SKM-1 (cell line): ENCODE measurements around the gene MX1.

Experiments used
- DNase-seq: peaks from one replicate; lab custom pipeline; 2025; ENCODE audit not compliant: unreplicated experiment; lab: John Stamatoyannopoulos, UW

Gene MX1

DNA sequence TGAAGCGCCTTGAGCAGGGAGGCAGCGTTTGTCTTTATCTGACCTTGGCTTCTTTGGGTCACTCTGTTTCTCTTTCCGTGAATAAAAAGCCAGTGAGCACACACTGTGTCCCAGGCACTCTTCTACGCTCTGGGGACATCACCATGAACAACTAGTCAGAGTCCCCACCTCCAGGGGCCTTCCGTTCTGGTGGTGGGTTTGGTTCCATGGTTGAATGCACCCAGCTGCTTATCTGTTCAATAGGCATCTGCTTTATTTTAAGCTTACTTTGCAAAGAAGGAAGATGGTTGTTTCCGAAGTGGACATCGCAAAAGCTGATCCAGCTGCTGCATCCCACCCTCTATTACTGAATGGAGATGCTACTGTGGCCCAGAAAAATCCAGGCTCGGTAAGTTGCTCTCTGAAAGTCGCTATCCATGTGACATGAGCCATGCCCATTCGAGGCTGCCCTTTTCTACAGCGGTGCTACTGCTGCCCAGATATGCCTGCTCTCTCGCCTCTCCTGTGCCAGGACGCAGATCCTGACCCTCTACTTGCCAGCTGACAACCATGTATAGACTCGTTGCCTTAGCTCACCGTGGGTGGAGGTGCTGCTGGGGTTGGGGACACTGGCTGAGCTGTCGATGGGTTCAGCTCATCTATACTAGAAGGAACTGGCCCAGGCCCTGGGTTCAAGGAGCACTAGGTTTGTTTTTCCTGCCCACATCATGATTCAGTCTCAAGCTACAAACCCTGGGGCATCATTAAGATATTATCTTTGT, 5.9 kb downstream of the MX1 start:
- no peak for DNase-seq

DNA sequence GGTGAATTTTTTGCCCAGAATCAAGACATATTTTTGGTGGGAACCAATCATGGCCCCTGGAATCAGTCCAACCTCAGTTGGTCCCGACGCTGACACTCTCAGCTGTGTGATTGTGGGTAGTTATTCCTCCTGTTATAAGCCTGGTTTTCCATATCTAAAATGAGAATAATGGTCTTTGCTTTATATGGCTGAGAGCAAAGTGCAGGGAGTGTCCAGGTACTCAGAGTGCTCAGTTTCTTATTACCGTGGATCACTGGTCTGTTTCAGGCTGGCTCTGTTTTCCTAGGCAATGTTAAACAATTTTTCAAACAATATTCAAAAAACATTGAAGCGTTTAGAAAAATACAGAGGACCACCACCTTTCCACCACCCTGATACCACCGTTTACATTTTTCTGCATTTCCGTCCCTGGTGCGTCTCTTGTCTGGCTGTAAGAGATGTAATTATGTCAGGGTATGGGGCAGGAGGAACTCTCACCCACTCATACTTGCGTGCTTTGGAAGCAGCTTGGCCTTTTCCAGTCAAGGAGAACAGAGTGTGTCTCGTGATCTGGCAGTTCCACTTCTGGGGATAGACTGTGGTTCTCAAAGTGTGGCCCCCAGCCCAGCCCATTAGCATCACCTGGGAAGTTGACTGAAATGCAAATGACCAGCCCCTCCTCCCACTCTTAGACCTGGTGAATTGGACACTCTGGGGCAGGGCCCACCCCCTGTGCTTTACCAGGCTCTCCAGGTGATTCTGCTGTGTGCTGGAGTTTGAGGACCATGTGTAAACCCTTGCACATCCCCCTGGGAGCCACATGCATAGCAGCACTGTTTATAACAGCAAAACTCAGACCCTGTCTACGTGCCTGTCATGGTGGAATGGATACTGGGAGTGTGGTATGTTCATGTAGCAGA, 6.8 kb downstream of the MX1 start:
- no peak for DNase-seq

DNA sequence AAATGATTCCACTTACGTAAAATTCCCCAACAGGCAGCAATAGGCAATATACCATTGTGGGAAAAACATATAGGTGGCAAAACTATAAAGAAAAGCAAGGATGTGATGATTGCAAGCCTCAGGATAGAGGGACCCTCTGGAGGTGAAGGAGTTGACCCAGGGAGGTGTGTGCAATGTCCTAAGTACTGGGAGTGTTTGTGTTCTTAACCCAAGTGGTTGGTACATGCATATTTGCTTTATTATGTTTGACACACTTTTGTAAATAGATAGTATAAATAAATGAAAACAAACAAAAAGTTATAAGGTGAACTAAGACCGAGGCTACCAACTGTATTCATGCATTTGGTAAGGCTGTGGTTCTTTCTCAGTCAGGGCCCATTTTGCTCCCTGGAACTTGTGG, 7.5 kb downstream of the MX1 start:
- DNase-seq = no peak

- DNase-seq = no peak
Measured at GRCh38 chr21:41435706-41436105, 9.7 kb downstream of the MX1 start.

- DNase-seq = no peak
Measured at GRCh38 chr21:41437729-41438128, 11.7 kb downstream of the MX1 start.

DNA sequence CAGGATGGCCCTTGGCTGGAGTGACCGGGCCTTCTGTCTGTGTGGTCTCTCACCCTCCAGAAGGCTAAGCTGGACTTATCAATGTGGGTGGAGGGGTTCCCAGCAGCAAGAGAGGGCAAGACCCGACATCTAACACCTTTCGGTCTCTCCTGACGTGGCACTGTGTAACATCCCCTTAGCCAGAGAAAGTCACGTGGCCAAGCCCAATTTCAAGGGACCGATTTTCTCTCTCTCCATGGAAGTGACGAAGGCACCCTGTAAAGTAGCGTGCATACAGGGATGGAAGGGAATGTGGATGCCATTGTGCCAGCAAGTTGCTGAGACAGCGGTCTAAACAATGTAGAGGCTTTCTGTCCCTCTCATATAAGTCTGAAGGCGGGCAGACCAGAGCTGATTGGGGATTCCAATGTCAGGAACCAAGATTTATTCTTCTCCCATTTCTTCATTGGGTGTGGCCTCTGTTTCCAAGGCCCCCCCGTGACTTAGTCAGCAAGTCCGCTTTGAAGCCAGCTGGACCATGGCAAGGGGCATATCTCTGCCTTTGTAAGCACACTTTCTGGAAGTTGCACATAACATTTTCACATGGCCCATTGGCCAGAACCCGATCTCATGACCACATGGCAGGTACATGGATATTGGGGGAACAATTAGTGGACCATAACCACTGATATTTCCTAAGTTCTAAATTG, 12.5 kb downstream of the MX1 start:
- no peak for DNase-seq

DNA sequence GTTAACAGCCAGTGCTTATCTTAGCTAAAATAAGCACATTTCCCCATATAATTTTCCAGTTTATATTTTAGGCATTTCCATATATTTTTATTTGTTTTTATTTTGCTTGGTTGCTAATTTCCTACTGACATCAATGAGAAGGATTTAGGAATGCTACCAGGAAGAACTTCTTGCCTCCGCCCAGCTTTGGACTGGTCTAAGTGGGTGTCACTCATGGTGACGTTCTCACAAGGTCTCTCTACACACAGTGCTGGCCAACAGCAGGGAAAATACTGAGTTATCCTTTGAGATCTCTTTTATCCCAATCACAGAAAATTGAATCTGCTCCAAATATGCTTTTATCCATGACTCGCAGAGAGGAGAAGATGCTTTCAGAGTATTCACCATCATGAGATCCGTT, 13.2 kb downstream of the MX1 start:
- no peak for DNase-seq

DNA sequence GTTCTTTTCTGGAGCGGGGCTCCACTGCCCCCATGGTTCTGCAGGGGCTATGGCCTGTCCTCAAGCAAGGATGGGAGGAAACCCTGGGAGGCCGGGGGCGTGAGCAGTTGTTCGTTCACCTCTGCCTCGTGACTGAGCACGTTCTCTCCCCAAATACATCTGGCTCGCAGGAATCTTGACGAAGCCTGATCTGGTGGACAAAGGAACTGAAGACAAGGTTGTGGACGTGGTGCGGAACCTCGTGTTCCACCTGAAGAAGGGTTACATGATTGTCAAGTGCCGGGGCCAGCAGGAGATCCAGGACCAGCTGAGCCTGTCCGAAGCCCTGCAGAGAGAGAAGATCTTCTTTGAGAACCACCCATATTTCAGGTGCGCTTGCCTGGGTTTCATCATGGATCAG, 15.5 kb downstream of the MX1 start:
- no peak for DNase-seq

DNA sequence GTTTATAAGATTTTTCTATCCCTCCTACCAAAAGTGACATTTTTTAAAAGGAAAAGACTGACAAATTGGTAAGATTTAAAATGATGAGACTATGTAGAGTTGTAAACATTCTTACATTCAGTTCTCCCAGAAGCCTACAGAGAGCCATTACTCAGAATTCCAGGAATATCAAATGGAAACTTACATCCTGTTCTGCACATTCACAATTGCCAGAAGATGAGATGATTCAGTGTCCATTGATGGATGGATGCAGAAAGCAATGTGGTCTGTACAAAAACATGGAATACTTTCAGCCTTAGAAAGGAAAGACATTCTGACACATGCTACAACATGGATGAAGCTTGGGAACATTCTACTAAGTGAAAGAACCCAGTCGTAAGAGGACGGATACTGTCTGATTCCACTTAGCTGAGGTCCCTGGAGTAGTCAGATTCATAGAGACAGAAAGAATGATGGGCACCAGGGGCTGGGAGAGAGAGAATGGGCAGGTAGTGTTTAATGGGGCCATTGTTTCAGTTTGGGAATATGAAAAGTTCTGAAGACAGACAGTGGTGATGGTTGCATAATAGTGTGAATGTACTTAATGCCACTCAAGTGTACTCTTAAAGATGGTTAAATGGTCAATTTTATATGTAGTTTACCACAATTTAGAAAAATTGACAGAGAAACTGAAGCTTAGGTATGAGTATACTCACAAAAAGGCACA, 16.6 kb downstream of the MX1 start:
- no peak for DNase-seq

DNA sequence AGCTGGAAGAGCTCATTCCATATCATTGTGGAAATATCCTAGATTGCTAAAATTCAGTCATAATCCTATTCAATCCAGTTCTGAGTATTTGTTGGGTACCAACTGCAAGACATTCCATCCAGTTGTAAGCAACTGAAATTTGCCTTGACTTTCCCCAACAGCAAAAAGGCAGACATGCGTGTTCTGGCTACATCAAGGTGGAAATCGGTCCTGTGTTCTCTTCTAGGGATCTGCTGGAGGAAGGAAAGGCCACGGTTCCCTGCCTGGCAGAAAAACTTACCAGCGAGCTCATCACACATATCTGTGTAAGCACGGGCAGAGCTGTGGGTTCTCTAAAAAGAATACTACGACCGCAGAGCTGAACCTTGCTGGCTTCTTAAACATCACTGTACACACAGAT, 17.5 kb downstream of the MX1 start:
- DNase-seq = no peak

DNA sequence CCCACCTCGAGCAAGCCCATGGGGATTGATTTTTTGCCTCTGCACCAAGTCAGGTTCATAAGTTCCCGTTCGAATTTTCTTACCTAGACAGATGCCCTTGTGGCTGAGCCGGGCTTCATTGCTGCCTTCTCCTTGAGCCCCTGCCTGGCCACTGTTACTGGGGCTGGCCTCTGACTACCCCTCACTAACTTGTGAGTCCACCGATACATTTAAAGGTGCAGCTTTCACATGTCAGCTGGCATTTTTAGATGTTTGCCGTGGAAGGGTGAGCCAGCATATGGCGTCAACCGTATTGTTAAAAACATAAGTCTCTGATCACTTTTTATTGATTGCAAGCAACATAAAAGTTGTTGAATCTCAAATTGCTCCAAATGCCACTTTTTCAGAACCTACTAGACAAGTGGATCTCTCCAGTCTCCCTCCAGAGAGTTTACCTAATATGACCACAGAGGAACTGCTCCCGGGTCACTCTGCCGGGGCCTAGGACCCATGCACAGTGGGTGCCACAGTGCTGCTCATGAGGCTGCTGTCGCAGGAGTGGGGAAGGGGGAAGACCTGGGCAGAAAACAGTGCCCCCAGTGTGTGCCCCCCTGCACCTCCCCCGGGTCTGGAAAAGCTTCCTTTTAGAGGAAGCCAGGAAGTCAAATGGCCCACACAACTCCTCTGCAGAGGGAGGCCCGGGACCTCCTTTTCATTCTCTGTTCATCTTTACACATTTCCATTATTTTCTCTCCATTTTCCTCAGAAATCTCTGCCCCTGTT, 18.8 kb downstream of the MX1 start:
- no peak for DNase-seq

- DNase-seq = no peak
Measured at GRCh38 chr21:41445465-41445862, 19.4 kb downstream of the MX1 start.

DNA sequence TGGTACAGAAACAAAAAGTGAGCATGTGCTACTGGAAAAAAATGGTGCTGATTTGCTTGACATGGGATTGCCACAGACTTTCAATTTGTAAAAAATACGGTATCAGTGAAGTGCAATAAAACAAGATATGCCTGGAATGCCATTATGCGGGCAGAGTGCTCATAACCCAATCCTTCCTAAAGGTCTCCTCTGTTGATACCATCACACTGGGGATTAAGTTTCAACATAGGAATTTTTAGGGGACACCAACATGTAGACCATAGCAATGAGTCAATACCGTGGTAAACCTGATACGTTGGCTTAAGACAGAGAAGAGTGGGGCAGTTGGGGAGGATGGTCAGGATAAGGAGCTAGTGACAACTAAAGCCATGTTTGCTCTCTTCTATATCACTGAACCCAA, 20.5 kb downstream of the MX1 start:
- no peak for DNase-seq

DNA sequence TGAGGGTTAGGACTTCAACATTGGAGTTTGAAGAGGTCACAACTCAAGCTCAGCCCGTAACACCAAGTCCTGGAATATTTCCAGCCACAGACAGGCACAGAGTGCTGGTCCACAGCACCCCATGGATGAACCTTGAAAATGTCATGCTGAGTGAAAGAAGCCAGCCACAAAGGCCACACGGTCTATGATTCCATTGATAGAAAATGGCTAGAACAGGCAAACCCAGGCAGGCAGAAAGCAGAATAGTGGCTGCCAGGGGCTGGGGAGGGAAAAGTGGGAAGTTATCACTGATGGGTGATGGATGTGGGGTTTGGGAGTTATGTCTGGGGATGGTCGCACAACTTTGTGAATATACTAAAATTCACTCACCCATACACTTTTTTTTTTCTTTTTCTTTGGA, 21.3 kb downstream of the MX1 start:
- no peak for DNase-seq

- no peak for DNase-seq
Measured at GRCh38 chr21:41449613-41450012, 23.6 kb downstream of the MX1 start.

- DNase-seq = no peak
Measured at GRCh38 chr21:41451753-41452676, 26.0 kb downstream of the MX1 start.

GRCh38 chr21:41453198-41453597, 27.2 kb downstream of the MX1 start:
- DNase-seq = no peak

GRCh38 chr21:41453761-41454160, 27.7 kb downstream of the MX1 start:
- no peak for DNase-seq

- DNase-seq = no peak
Measured at GRCh38 chr21:41458121-41458520, 32.1 kb downstream of the MX1 start.
